WTC11 (cell line): ENCODE data around the gene KLHL29. TPM values are rescaled to one million over a fixed set of nuclear protein-coding genes. Genes with fewer than 3 reads are reported as not detected.

ENCODE experiments used
- ATAC-seq: fragments of 200-7000 bp; cut with Tn5 transposase; 2 replicates; pipeline ENCODE4 v1.10.0; 2021; ENCODE audit warnings: mild to moderate bottlenecking, moderate library complexity
- CTCF ChIA-PET: fragments of 300-600 bp; sonication (Branson Sonifier 250); formaldehyde crosslinking; loops from one replicate; lab custom pipeline; 2021; ENCODE audit warnings: antibody characterized with exemption; lab: Charles Lee
- POLR2A ChIA-PET: fragments of 350-600 bp; sonication (Branson Sonifier 250); formaldehyde crosslinking; loops from one replicate; lab custom pipeline; 2021; ENCODE audit warnings: antibody characterized with exemption; lab: Charles Lee
- DNase-seq: peaks from one replicate; pipeline ENCODE4 v3.0.0; 2021; ENCODE audit warnings: low spot score
- H3K27ac Mint-ChIP-seq: 2 replicates; pipeline ENCODE4 v1.8.0; 2021; ENCODE audit warnings: mixed read lengths
- H3K27me3 Mint-ChIP-seq: 2 replicates; pipeline ENCODE4 v1.8.0; 2021; ENCODE audit warnings: low read depth, mild to moderate bottlenecking, moderate library complexity, mixed read lengths
- H3K36me3 Mint-ChIP-seq: 2 replicates; pipeline ENCODE4 v1.8.0; 2021; ENCODE audit warnings: mixed read lengths
- H3K4me1 Mint-ChIP-seq: 2 replicates; pipeline ENCODE4 v1.8.0; 2022; ENCODE audit warnings: mixed read lengths
- H3K4me3 Mint-ChIP-seq: 2 replicates; pipeline ENCODE4 v1.8.0; 2021; ENCODE audit warnings: mild to moderate bottlenecking, moderate library complexity, mixed read lengths
- H3K9me3 Mint-ChIP-seq: 2 replicates; pipeline ENCODE4 v1.8.0; 2021; ENCODE audit warnings: mixed read lengths
- EMX1 ChIP-seq: fragments of 250-450 bp; sonication (Bioruptor Pico); IDR thresholded peaks from 2 replicates; pipeline ENCODE4 v1.8.0; 2021; ENCODE audit warnings: mild to moderate bottlenecking
- ETV6 ChIP-seq: sonication (generic); formaldehyde crosslinking; IDR thresholded peaks from 2 replicates; pipeline ENCODE4 v1.8.1; 2022; ENCODE audit warnings: mild to moderate bottlenecking, missing genetic modification reagents
- GRHL2 ChIP-seq: fragments of 250-450 bp; sonication (Bioruptor Pico); IDR thresholded peaks from 2 replicates; pipeline ENCODE4 v1.8.0; 2022; ENCODE audit warnings: mild to moderate bottlenecking, moderate library complexity; ENCODE audit not compliant: insufficient replicate concordance, severe bottlenecking
- HMGA2 ChIP-seq: fragments of 250-450 bp; sonication (Bioruptor Pico); IDR thresholded peaks from 2 replicates; pipeline ENCODE4 v1.4.0; 2021; ENCODE audit warnings: mild to moderate bottlenecking, moderate library complexity
- IRF2 ChIP-seq: sonication (generic); formaldehyde crosslinking; IDR thresholded peaks from 2 replicates; pipeline ENCODE4 v1.8.0; 2022; ENCODE audit warnings: low read depth, missing genetic modification reagents, borderline replicate concordance
- NFE2L1 ChIP-seq: sonication (generic); formaldehyde crosslinking; IDR thresholded peaks from 2 replicates; pipeline ENCODE4 v1.8.1; 2023; ENCODE audit warnings: missing genetic modification reagents
- NR2C2 ChIP-seq: sonication (generic); formaldehyde crosslinking; IDR thresholded peaks from 2 replicates; pipeline ENCODE4 v1.8.0; 2022; ENCODE audit warnings: mild to moderate bottlenecking, missing genetic modification reagents
- NR3C1 ChIP-seq: sonication (generic); formaldehyde crosslinking; conservative IDR thresholded peaks from 2 replicates; pipeline ENCODE4 v1.8.1; 2023; ENCODE audit warnings: low read depth, mild to moderate bottlenecking, missing genetic modification reagents
- SMAD3 ChIP-seq: sonication (generic); formaldehyde crosslinking; IDR thresholded peaks from 2 replicates; pipeline ENCODE4 v1.8.0; 2022; ENCODE audit warnings: missing genetic modification reagents, mild to moderate bottlenecking, borderline replicate concordance
- ZNF219 ChIP-seq: sonication (generic); formaldehyde crosslinking; IDR thresholded peaks from 2 replicates; pipeline ENCODE4 v1.8.0; 2023; ENCODE audit warnings: missing genetic modification reagents, mild to moderate bottlenecking, borderline replicate concordance
- ZNF317 ChIP-seq: sonication (generic); formaldehyde crosslinking; IDR thresholded peaks from 2 replicates; pipeline ENCODE4 v1.8.1; 2023; ENCODE audit warnings: low read depth, mild to moderate bottlenecking, moderate library complexity, missing genetic modification reagents, borderline replicate concordance
- ZNF416 ChIP-seq: fragments of 250-450 bp; sonication (Bioruptor Pico); IDR thresholded peaks from 2 replicates; pipeline ENCODE4 v1.9.0; 2021; ENCODE audit warnings: mild to moderate bottlenecking, inconsistent platforms
- total RNA-seq: library from RNA; stranded (reverse); gene quantifications from 3 replicates; pipeline ENCODE4 v1.2.3, GENCODE V29; 2021
- TF ChIP-seq, protein P1 (sequence below): sonication (generic); formaldehyde crosslinking; IDR thresholded peaks from 2 replicates; pipeline ENCODE4 v1.8.1; 2022; ENCODE audit warnings: mild to moderate bottlenecking, moderate library complexity, missing genetic modification reagents
- TF ChIP-seq, protein P2 (sequence below): sonication (generic); formaldehyde crosslinking; IDR thresholded peaks from 2 replicates; pipeline ENCODE4 v1.8.0; 2023; ENCODE audit warnings: mild to moderate bottlenecking, missing genetic modification reagents
- TF ChIP-seq, protein P3 (sequence below): sonication (generic); formaldehyde crosslinking; IDR thresholded peaks from 2 replicates; pipeline ENCODE4 v1.8.1; 2022; ENCODE audit warnings: low read depth, missing genetic modification reagents, borderline replicate concordance
- TF ChIP-seq, protein P4 (sequence below): fragments of 250-450 bp; sonication (Bioruptor Pico); conservative IDR thresholded peaks from 2 replicates; pipeline ENCODE4 v1.9.0; 2021; ENCODE audit warnings: mild to moderate bottlenecking
- TF ChIP-seq, protein P5 (sequence below): sonication (generic); formaldehyde crosslinking; IDR thresholded peaks from 2 replicates; pipeline ENCODE4 v1.8.1; 2023; ENCODE audit warnings: mild to moderate bottlenecking, missing genetic modification reagents
- TF ChIP-seq, protein P6 (sequence below): fragments of 250-450 bp; sonication (Bioruptor Pico); IDR thresholded peaks from 2 replicates; pipeline ENCODE4 v1.9.0; 2021; ENCODE audit warnings: moderate library complexity, mild to moderate bottlenecking, inconsistent platforms, borderline replicate concordance
- TF ChIP-seq, protein P7 (sequence below): fragments of 250-450 bp; sonication (Bioruptor Pico); IDR thresholded peaks from 2 replicates; pipeline ENCODE4 v1.9.0; 2021; ENCODE audit warnings: mild to moderate bottlenecking, borderline replicate concordance
- TF ChIP-seq, protein P8 (sequence below): fragments of 200-600 bp; IDR thresholded peaks from 2 replicates; pipeline ENCODE4 v1.8.0; 2022; ENCODE audit warnings: antibody characterized with exemption

The KLHL29 gene
- total RNA-seq, 1 experiment from 2014 or later = 7.1 TPM

DNA sequence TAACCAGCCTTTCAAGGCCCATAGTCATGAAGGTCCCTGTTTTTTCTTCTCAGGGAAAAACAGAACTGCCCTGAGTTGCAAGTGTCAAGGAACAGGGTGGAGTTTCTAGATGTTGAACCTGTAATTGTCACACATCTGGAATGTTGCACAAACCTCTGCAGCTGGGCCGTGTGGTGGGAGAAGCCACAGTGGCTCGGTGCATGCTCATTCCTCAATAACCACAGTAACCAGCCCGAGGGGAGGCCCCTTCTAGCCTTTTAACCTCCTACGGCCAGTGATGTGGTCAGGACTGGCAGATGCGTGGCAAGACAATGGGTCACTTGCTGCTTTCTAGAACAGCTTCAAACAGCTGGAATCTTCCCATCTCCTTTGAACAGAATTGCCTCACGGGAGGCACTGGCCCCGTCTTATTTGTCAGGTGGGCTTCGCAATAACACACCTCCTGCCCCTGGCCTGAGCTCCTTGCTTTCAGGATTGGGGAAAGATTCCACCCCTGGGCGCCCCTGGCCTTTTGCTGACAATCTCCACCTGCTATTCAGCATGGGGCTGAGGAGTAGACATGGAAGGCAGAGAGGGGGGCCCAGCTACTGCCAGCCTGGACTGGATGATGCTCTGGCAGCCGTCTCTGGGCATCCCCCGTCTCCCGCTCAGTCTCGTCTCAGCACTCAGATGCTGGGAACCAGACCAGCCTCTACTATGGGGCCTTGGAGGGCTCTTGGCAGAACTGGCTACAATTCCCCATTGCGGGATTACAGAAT is 102.9 kb downstream of the KLHL29 start:
- Mint-ChIP-seq H3K4me1 (peaks cover 10% of the 10 kb centered on the region), H3K36me3 (no peaks in the 10 kb centered on the region), H3K27ac (no peak overlapping the region), H3K4me3 (no peak overlapping the region), H3K27me3 (no peaks in the 10 kb centered on the region), H3K9me3 (no peaks in the 10 kb centered on the region)
- ChIA-PET CTCF (interaction anchor here (0.8 kb wide), 1 partner anchor 137 kb away, joined by 4 read pairs; no protein-coding TSS in a partner anchor), POLR2A (no interaction called here)
- TF ChIP-seq ZNF317 (CRISPR knock-in tag) (no peak), SMAD3 (CRISPR knock-in tag) (no peak), ZNF416 (CRISPR knock-in tag) (no peak), EMX1 (CRISPR knock-in tag) (no peak), HMGA2 (CRISPR knock-in tag) (no peak), ZNF219 (CRISPR knock-in tag) (no peak), IRF2 (no peak), ETV6 (no peak), GRHL2 (CRISPR knock-in tag) (no peak), NFE2L1 (CRISPR knock-in tag) (no peak), NR2C2 (CRISPR knock-in tag) (no peak), NR3C1 (CRISPR knock-in tag) (no peak)
- TF ChIP-seq, protein P1, sequence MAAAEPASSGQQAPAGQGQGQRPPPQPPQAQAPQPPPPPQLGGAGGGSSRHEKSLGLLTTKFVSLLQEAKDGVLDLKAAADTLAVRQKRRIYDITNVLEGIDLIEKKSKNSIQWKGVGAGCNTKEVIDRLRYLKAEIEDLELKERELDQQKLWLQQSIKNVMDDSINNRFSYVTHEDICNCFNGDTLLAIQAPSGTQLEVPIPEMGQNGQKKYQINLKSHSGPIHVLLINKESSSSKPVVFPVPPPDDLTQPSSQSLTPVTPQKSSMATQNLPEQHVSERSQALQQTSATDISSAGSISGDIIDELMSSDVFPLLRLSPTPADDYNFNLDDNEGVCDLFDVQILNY (CRISPR knock-in tag) = no peak
- TF ChIP-seq, protein P2, sequence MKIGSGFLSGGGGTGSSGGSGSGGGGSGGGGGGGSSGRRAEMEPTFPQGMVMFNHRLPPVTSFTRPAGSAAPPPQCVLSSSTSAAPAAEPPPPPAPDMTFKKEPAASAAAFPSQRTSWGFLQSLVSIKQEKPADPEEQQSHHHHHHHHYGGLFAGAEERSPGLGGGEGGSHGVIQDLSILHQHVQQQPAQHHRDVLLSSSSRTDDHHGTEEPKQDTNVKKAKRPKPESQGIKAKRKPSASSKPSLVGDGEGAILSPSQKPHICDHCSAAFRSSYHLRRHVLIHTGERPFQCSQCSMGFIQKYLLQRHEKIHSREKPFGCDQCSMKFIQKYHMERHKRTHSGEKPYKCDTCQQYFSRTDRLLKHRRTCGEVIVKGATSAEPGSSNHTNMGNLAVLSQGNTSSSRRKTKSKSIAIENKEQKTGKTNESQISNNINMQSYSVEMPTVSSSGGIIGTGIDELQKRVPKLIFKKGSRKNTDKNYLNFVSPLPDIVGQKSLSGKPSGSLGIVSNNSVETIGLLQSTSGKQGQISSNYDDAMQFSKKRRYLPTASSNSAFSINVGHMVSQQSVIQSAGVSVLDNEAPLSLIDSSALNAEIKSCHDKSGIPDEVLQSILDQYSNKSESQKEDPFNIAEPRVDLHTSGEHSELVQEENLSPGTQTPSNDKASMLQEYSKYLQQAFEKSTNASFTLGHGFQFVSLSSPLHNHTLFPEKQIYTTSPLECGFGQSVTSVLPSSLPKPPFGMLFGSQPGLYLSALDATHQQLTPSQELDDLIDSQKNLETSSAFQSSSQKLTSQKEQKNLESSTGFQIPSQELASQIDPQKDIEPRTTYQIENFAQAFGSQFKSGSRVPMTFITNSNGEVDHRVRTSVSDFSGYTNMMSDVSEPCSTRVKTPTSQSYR = no peak
- TF ChIP-seq, protein P3, sequence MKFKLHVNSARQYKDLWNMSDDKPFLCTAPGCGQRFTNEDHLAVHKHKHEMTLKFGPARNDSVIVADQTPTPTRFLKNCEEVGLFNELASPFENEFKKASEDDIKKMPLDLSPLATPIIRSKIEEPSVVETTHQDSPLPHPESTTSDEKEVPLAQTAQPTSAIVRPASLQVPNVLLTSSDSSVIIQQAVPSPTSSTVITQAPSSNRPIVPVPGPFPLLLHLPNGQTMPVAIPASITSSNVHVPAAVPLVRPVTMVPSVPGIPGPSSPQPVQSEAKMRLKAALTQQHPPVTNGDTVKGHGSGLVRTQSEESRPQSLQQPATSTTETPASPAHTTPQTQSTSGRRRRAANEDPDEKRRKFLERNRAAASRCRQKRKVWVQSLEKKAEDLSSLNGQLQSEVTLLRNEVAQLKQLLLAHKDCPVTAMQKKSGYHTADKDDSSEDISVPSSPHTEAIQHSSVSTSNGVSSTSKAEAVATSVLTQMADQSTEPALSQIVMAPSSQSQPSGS = no peak
- TF ChIP-seq, protein P4, sequence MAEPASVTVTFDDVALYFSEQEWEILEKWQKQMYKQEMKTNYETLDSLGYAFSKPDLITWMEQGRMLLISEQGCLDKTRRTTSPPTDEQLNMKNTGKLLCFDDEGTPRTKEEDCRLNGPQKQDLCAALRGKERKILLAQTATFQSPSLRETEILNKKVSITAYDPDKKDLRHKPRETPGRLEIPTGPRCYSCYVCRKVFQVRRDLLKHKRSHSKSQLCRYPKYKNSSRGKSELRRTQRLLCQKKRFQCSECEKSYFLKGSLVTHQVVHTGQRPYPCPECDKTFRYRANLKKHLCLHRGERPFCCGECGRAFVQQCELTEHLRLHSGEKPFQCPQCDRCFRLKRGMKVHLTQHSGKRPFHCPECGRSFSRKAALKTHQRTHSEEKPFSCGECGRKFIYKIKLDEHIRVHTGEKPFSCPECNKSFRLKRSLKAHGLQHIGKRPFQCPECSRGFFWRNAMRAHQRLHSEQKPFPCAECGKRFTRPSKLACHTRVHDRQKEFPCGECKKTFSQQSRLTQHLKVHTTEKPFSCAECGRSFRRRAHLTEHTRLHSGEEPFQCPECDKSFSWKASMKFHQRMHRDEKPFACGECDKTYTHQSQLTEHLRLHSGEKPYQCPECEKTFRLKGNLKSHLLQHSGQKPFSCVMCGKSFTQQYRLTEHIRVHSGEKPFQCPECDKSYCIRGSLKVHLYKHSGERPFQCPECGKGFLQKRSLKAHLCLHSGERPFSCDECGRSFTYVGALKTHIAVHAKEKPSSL (CRISPR knock-in tag) = no peak
- TF ChIP-seq, protein P5, sequence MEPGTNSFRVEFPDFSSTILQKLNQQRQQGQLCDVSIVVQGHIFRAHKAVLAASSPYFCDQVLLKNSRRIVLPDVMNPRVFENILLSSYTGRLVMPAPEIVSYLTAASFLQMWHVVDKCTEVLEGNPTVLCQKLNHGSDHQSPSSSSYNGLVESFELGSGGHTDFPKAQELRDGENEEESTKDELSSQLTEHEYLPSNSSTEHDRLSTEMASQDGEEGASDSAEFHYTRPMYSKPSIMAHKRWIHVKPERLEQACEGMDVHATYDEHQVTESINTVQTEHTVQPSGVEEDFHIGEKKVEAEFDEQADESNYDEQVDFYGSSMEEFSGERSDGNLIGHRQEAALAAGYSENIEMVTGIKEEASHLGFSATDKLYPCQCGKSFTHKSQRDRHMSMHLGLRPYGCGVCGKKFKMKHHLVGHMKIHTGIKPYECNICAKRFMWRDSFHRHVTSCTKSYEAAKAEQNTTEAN (CRISPR knock-in tag) = no peak
- TF ChIP-seq, protein P6, sequence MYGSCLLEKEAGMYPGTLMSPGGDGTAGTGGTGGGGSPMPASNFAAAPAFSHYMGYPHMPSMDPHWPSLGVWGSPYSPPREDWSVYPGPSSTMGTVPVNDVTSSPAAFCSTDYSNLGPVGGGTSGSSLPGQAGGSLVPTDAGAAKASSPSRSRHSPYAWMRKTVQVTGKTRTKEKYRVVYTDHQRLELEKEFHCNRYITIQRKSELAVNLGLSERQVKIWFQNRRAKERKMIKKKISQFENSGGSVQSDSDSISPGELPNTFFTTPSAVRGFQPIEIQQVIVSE (CRISPR knock-in tag) = no peak
- TF ChIP-seq, protein P7, sequence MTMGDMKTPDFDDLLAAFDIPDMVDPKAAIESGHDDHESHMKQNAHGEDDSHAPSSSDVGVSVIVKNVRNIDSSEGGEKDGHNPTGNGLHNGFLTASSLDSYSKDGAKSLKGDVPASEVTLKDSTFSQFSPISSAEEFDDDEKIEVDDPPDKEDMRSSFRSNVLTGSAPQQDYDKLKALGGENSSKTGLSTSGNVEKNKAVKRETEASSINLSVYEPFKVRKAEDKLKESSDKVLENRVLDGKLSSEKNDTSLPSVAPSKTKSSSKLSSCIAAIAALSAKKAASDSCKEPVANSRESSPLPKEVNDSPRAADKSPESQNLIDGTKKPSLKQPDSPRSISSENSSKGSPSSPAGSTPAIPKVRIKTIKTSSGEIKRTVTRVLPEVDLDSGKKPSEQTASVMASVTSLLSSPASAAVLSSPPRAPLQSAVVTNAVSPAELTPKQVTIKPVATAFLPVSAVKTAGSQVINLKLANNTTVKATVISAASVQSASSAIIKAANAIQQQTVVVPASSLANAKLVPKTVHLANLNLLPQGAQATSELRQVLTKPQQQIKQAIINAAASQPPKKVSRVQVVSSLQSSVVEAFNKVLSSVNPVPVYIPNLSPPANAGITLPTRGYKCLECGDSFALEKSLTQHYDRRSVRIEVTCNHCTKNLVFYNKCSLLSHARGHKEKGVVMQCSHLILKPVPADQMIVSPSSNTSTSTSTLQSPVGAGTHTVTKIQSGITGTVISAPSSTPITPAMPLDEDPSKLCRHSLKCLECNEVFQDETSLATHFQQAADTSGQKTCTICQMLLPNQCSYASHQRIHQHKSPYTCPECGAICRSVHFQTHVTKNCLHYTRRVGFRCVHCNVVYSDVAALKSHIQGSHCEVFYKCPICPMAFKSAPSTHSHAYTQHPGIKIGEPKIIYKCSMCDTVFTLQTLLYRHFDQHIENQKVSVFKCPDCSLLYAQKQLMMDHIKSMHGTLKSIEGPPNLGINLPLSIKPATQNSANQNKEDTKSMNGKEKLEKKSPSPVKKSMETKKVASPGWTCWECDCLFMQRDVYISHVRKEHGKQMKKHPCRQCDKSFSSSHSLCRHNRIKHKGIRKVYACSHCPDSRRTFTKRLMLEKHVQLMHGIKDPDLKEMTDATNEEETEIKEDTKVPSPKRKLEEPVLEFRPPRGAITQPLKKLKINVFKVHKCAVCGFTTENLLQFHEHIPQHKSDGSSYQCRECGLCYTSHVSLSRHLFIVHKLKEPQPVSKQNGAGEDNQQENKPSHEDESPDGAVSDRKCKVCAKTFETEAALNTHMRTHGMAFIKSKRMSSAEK (CRISPR knock-in tag) = no peak
- TF ChIP-seq, protein P8, sequence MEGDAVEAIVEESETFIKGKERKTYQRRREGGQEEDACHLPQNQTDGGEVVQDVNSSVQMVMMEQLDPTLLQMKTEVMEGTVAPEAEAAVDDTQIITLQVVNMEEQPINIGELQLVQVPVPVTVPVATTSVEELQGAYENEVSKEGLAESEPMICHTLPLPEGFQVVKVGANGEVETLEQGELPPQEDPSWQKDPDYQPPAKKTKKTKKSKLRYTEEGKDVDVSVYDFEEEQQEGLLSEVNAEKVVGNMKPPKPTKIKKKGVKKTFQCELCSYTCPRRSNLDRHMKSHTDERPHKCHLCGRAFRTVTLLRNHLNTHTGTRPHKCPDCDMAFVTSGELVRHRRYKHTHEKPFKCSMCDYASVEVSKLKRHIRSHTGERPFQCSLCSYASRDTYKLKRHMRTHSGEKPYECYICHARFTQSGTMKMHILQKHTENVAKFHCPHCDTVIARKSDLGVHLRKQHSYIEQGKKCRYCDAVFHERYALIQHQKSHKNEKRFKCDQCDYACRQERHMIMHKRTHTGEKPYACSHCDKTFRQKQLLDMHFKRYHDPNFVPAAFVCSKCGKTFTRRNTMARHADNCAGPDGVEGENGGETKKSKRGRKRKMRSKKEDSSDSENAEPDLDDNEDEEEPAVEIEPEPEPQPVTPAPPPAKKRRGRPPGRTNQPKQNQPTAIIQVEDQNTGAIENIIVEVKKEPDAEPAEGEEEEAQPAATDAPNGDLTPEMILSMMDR = no peak
- DNase-seq (no peak), ATAC-seq (no peak)
